PC-3 (cell line): ENCODE results near the gene OMD. TPM values are rescaled to one million over a fixed set of nuclear protein-coding genes. Genes with fewer than 3 reads are reported as not detected.

Source experiments
- ATAC-seq: fragments of 200-7000 bp; cut with Tn5 transposase; 2 replicates; pipeline ENCODE4 v1.9.1; 2020; ENCODE audit warnings: mild to moderate bottlenecking, moderate library complexity
- BruUV-seq: library from RNA; stranded (reverse); fragments of 400-500 nt; replicated peaks from 2 replicates; lab custom pipeline; 2021; lab: Mats Ljungman, UMichigan
- CTCF ChIA-PET: fragments of 300-600 bp; sonication (Branson Sonifier 250); formaldehyde crosslinking; loops from one replicate; lab custom pipeline; 2022; ENCODE audit warnings: antibody characterized with exemption; lab: Charles Lee
- POLR2A ChIA-PET: fragments of 300-600 bp; sonication (Branson Sonifier 250); formaldehyde crosslinking; loops from one replicate; lab custom pipeline; 2022; ENCODE audit warnings: antibody characterized with exemption; ENCODE audit not compliant: unreplicated experiment; lab: Charles Lee
- DNase-seq: peaks from one replicate; pipeline ENCODE4 v3.0.0-alpha.2; 2015
- H2AFZ ChIP-seq: fragments of 300-600 bp; sonication (generic); 2 replicates; pipeline ENCODE4 v1.6.0; 2016; ENCODE audit warnings: antibody characterized with exemption, low read length
- H3F3A ChIP-seq: fragments of 300-600 bp; sonication (generic); one replicate; pipeline ENCODE4 v1.6.0; 2017; ENCODE audit warnings: antibody characterized with exemption, low read length, control low read depth, mild to moderate bottlenecking; ENCODE audit not compliant: unreplicated experiment
- H3K27ac ChIP-seq: fragments of 300-600 bp; sonication (generic); 2 replicates; pipeline ENCODE4 v1.5.1; 2016; ENCODE audit warnings: mild to moderate bottlenecking, low read length
- H3K27me3 ChIP-seq: fragments of 300-600 bp; sonication (generic); 2 replicates; pipeline ENCODE4 v1.6.1; 2016; ENCODE audit warnings: low read length, mixed read lengths
- H3K36me3 ChIP-seq: fragments of 300-600 bp; sonication (generic); 2 replicates; pipeline ENCODE4 v1.6.1; 2016; ENCODE audit warnings: low read depth, mixed run types, low read length, mixed read lengths
- H3K4me1 ChIP-seq: fragments of 300-600 bp; sonication (generic); 2 replicates; pipeline ENCODE4 v1.5.1; 2016; ENCODE audit warnings: low read length; ENCODE audit not compliant: insufficient read depth
- H3K4me2 ChIP-seq: fragments of 300-600 bp; sonication (generic); 2 replicates; pipeline ENCODE4 v1.6.0; 2016; ENCODE audit warnings: low read length
- H3K4me3 ChIP-seq: fragments of 300-600 bp; sonication (generic); 2 replicates; pipeline ENCODE4 v1.5.1; 2016; ENCODE audit warnings: mild to moderate bottlenecking, low read length, mixed read lengths
- H3K79me2 ChIP-seq: fragments of 300-600 bp; sonication (generic); 2 replicates; pipeline ENCODE4 v1.6.1; 2017; ENCODE audit warnings: low read length, mixed read lengths
- H3K9ac ChIP-seq: fragments of 300-600 bp; sonication (generic); 2 replicates; pipeline ENCODE4 v1.6.0; 2016; ENCODE audit warnings: mild to moderate bottlenecking, low read length
- H3K9me2 ChIP-seq: fragments of 300-600 bp; sonication (generic); replicated peaks from 2 replicates; pipeline ENCODE4 v1.6.1; 2016; ENCODE audit warnings: mixed run types, low read length, mixed read lengths
- H3K9me3 ChIP-seq: fragments of 300-600 bp; sonication (generic); 2 replicates; pipeline ENCODE4 v1.6.1; 2016; ENCODE audit warnings: low read length, mixed read lengths
- H4K20me1 ChIP-seq: fragments of 300-600 bp; sonication (generic); 2 replicates; pipeline ENCODE4 v1.6.1; 2016; ENCODE audit warnings: low read length, mixed read lengths
- CTCF ChIP-seq: fragments of 300-600 bp; sonication (generic); conservative IDR thresholded peaks from 2 replicates; pipeline ENCODE4 v1.5.1; 2017; ENCODE audit warnings: antibody characterized with exemption, low read depth, mild to moderate bottlenecking, low read length
- EZH2 ChIP-seq: fragments of 300-600 bp; sonication (generic); IDR thresholded peaks from one replicate; pipeline ENCODE4 v1.6.1; 2017; ENCODE audit warnings: antibody characterized with exemption, mild to moderate bottlenecking, low read length; ENCODE audit not compliant: unreplicated experiment
- EZH2phosphoT487 ChIP-seq: fragments of 300-600 bp; sonication (generic); IDR thresholded peaks from 2 replicates; pipeline ENCODE4 v1.6.1; 2018; ENCODE audit warnings: mild to moderate bottlenecking, antibody characterized with exemption, low read length, borderline replicate concordance
- intact Hi-C: fragments of 100-400 bp; cut with micrococcal nuclease; formaldehyde crosslinking; loops from 2 replicates; pipeline ENCODE4 v1.9.0; 2023
- total RNA-seq: library from RNA; depleted of rRNA; stranded (reverse); fragments of >200 nt; gene quantifications from 2 replicates; pipeline ENCODE4 v1.2.3, GENCODE V29; 2014

Gene OMD
- total RNA-seq, 1 experiment from 2014 or later, result not detected

GRCh38 chr9:92407818-92408217, 16.5 kb downstream of the OMD start:
- H3K36me3 ChIP-seq, result no peaks in the 10 kb centered on the region
- no peak overlapping the region for H3K4me2 ChIP-seq
- DNase-seq (no peak), ATAC-seq (no peak)
- peaks cover 8% of the 10 kb centered on the region for H3K4me1 ChIP-seq
- intact Hi-C loops, result no loop called here
- POLR2A ChIA-PET, result no interaction called here
- no peaks in the 10 kb centered on the region for H3K9me3 ChIP-seq
- H3K9me2 ChIP-seq, result no peaks in the 10 kb centered on the region
- no peak overlapping the region for H3K4me3 ChIP-seq
- no peak overlapping the region for H3K9ac ChIP-seq
- no peak overlapping the region for H3K27ac ChIP-seq
- TF ChIP-seq EZH2 (no peak), EZH2phosphoT487 (no peak), CTCF (no peak)
- BruUV-seq, result no TSS peak
- no peaks in the 10 kb centered on the region for H3F3A ChIP-seq
- H3K27me3 ChIP-seq, result no peaks in the 10 kb centered on the region
- no peaks in the 10 kb centered on the region for H3K79me2 ChIP-seq
- no peak overlapping the region for H2AFZ ChIP-seq
- no peaks in the 10 kb centered on the region for H4K20me1 ChIP-seq
- CTCF ChIA-PET, result no interaction called here

GRCh38 chr9:92406477-92406876, 17.8 kb downstream of the OMD start:
- H3K27ac ChIP-seq, result no peak overlapping the region
- TF ChIP-seq EZH2 (no peak), CTCF (no peak), EZH2phosphoT487 (no peak)

GRCh38 chr9:92405818-92406217, 18.5 kb downstream of the OMD start:
- Histone ChIP-seq H3K4me2 (no peak overlapping the region), H3K27ac (no peak overlapping the region), H3F3A (no peaks in the 10 kb centered on the region), H3K9me3 (no peaks in the 10 kb centered on the region), H3K4me3 (no peak overlapping the region), H3K9ac (no peak overlapping the region), H3K36me3 (no peaks in the 10 kb centered on the region), H3K4me1 (peaks cover 8% of the 10 kb centered on the region), H3K79me2 (no peaks in the 10 kb centered on the region), H4K20me1 (no peaks in the 10 kb centered on the region), H3K27me3 (no peaks in the 10 kb centered on the region), H3K9me2 (no peaks in the 10 kb centered on the region), H2AFZ (no peak overlapping the region)
- no peak for DNase-seq
- BruUV-seq, result no TSS peak
- ChIA-PET POLR2A (no interaction called here), CTCF (no interaction called here)
- intact Hi-C loops, result no loop called here
- TF ChIP-seq CTCF, result no peak
- no peak for TF ChIP-seq EZH2phosphoT487
- TF ChIP-seq EZH2, result no peak
- no peak for ATAC-seq

More at GRCh38 chr9:92406477-92406876, 17.8 kb downstream of the OMD start:
- Histone ChIP-seq H3K9me3 (no peaks in the 10 kb centered on the region), H3F3A (no peaks in the 10 kb centered on the region), H3K9me2 (no peaks in the 10 kb centered on the region), H3K4me3 (no peak overlapping the region), H3K79me2 (no peaks in the 10 kb centered on the region), H3K27me3 (no peaks in the 10 kb centered on the region), H3K4me1 (peaks cover 8% of the 10 kb centered on the region), H3K9ac (no peak overlapping the region), H3K4me2 (no peak overlapping the region), H2AFZ (no peak overlapping the region), H4K20me1 (no peaks in the 10 kb centered on the region), H3K36me3 (no peaks in the 10 kb centered on the region)
- intact Hi-C loops, result no loop called here
- no TSS peak for BruUV-seq
- ChIA-PET POLR2A (no interaction called here), CTCF (no interaction called here)
- DNase-seq, result no peak
- ATAC-seq, result no peak
